ENCODE results near the gene SPDYE3.

- TF ChIP-seq CTCF (IDR thresholded peaks at IDR 0.05) = no peak
- no peak for TF ChIP-seq POLR2A (IDR thresholded peaks at IDR 0.05)
Observed at GRCh38 chr7:100348805-100349204, 41.3 kb downstream of the SPDYE3 start.

Data from lower leg skin (tissue), 3 donors.